Fibroblast of pulmonary artery (primary cell): ENCODE results near the gene CUX1.

Experiments used
- DNase-seq: peaks from one replicate; pipeline ENCODE4 v3.0.0-alpha.2; 2010; ENCODE audit warnings: low read depth
- H3K4me3 ChIP-seq: replicated peaks from 2 replicates; pipeline ENCODE4 v1.5.1; 2011; ENCODE audit warnings: low read depth, mild to moderate bottlenecking, control low read depth, low read length, moderate library complexity
- TF ChIP-seq, protein P1 (sequence below): IDR thresholded peaks from 2 replicates; pipeline ENCODE4 v1.5.1; 2011; ENCODE audit warnings: mild to moderate bottlenecking, control low read depth, low read length, inconsistent platforms; ENCODE audit errors: missing control alignments

Gene CUX1

DNA sequence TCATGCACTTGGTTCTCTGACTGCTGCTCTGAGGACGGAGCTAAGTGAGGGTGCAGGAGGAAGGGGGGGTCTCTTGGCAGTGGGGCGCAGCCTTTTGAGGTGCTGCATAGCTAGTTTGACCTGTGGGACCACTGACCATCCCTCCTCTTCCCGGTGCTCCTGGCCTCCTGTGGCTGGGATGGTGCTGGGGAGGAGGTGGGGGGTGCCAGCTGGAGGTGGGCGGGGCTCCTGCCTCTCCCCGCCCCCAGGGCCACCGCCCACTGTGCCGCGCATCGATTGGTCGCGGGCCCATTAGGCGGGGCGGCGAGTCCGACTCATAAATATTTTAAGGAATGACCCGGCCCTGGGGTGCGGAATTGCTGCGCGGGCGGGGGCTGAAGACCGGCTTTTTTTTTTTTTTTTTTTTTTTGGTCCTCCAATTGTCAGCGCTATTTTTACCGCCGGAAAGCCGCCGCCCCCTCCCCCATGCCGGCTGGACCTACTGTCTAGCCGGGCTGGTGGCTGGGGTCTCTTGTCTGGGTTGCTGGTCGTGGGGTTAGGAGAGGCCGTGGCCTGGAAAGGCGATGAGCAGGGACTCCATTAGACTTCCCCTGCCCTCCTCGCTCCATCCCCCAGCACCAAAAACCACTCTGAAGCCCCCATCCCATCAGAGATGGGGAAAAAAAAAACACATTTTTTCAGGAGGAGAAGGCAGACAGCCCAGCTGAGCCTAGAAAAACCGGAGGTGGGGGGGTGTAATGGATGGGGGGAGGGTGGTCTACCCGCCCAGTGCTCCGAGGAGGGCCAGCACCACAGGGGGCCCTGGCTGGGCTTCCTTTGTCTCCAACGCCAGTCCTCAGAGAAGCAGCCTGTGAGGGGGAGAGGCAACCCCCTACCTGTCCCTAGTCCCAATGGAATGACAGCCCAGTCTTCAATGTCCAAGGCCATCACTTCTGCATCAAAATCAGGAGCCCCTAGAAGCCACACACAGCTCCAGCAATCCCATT is 475.7 kb downstream of the CUX1 start:
- TF ChIP-seq, protein P1, sequence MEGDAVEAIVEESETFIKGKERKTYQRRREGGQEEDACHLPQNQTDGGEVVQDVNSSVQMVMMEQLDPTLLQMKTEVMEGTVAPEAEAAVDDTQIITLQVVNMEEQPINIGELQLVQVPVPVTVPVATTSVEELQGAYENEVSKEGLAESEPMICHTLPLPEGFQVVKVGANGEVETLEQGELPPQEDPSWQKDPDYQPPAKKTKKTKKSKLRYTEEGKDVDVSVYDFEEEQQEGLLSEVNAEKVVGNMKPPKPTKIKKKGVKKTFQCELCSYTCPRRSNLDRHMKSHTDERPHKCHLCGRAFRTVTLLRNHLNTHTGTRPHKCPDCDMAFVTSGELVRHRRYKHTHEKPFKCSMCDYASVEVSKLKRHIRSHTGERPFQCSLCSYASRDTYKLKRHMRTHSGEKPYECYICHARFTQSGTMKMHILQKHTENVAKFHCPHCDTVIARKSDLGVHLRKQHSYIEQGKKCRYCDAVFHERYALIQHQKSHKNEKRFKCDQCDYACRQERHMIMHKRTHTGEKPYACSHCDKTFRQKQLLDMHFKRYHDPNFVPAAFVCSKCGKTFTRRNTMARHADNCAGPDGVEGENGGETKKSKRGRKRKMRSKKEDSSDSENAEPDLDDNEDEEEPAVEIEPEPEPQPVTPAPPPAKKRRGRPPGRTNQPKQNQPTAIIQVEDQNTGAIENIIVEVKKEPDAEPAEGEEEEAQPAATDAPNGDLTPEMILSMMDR: no peak

DNA sequence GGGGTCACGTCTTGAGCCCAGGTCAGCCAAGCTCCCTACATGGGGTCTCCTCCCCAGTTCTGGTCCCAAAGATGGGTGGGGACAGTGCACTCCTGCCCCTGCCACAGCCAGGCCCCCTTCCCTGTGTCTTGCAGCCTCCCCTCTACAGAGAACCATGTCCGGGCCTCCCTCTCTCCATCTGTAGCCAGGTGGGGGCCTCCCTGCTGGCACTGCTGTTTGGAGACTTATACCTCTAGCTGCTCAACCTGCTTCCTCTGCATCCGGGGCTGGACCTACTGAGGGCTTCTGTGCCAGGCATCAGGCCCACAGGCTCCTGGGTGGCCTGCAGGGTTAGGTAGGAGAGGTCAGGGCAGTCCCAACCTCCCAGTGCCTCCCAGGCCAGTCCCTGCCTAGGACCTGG is 477.2 kb downstream of the CUX1 start:
- no peak overlapping the region for H3K4me3 ChIP-seq
- TF ChIP-seq, protein P1: no peak

More for the DNA sequence above, 475.7 kb downstream of the CUX1 start:
- no peak for DNase-seq
- H3K4me3 ChIP-seq: no peak overlapping the region

DNA sequence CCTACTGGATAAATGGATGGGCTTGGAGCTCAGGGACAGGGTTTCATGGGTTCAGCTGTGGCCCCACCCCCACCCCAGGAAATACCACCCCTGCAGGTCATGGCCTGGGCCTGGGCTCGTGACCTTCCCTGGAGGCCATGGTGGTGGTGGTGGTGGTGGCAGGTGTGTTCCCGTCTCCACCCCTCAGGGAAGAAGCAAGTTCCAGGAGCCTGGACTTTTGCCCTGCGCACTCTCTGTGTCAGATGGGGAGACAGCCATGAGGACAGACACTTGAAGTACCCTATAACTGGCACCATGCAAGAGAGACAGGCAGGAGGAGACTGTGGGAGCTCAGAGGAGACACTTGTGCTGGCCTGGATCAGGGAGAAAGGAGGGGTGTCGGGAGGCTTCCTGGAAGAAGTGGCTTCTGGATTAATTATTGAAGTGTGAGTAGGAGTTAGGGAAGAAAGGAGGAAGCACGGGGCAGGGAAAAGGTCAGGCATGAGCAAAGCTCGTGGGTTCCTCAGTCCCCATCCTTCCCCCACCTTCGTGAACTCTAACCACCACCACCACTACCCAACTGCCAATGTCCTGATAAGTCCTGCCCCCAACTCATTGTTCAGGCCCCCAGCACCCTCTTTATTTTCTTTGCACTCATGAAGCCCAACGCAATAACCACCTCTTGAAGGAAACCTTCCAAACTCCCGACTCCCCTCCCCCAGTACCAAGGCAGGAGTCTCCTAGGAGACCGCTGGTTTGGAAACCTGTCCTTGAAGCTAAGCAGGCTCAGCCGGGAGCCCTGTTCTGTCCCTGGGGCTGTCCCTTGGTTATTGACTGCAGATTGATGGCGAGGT is 478.1 kb downstream of the CUX1 start:
- no peak overlapping the region for H3K4me3 ChIP-seq
- no peak for DNase-seq
- TF ChIP-seq, protein P1: no peak

More for the DNA sequence above, 477.2 kb downstream of the CUX1 start:
- DNase-seq: no peak

DNA sequence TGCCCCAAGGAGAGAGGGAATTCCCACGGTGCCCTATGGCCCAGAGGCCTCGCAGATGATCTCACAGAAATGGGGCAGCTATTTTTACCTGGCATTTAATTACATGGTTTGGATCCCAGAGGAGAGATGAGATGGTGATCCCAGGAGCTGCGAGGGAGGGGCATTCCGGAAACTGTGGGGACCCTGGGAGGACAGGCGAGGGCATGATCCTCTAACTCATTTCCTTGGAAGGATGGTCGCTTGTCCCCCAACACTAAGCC is 478.7 kb downstream of the CUX1 start:
- H3K4me3 ChIP-seq: no peak overlapping the region
- TF ChIP-seq, protein P1: no peak
- no peak for DNase-seq

DNA sequence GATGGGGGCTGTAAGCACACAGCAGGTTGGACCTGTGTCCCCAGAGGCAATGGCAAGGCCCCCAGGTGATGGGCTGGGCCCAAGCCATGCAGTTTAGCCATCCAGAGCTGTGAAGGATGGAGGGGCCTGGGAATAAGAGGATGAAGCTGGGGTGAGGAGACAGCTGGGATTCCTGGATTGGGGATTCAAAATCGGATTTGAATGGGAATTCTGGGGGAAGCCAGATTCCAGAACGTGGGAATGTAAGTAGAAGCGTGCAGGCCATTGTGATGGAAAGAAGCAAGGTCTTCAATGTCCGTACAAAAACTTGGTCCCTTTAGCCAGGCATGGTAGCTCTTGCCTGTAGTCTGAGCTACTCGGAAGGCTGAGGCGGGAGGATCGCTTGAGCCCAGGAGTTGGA is 479.1 kb downstream of the CUX1 start:
- TF ChIP-seq, protein P1: no peak
- no peak overlapping the region for H3K4me3 ChIP-seq
- no peak for DNase-seq

DNA sequence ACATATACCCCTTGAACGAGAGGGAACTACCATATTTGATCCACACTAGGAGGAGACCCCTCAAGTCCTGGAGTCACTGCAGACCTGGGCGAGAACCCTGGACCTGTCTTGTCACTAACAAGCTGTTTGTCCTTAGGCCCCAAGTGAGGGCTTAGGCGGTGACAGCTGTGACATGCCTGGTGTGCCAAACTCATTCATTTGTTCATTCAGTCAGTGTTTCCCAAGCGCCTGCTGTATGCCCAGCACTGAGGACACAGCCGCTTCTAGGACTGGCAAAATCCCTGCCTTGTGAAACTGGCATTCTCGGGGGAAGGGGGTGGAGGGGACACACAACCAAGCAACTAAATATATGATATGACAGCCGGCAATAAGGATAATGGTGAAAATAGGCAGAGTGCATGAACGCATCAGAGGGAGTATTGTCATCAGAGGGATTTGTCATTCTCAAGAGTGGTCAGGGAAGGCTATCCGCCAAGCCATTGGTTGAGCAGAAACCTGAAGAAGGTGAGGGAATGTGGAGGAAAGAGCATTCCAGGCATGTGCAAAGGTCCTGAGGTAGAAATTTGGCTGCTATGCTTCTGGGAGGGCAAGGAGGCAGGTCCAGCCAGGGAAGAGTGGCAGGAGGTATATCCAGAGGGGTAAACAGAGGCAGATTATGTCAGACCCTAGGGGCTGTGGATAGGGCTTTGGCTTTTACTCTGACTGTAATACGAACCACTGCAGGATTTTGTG is 480.2 kb downstream of the CUX1 start:
- DNase-seq: no peak
- no peak overlapping the region for H3K4me3 ChIP-seq
- TF ChIP-seq, protein P1: no peak
